ENCODE measurements around the gene LRCH2. TPM values are rescaled to one million over a fixed set of nuclear protein-coding genes. Genes with fewer than 3 reads are reported as not detected.
"Not testable (repeated sequence)": the region's sequence is repeated elsewhere in the genome, so short reads cannot be mapped to it uniquely, and the experiment has no call there.

Gene LRCH2
- not detected in 2 replicates for total RNA-seq (2014; rRNA removed)
- polyA plus RNA-seq (2012), result not detected

GRCh38 chrX:115233497-115234455 lies at the start of gene LRCH2:
TSS of gene LRCH2 (minus strand) at chrX:115234096. CDS start at chrX:115234041, 55 bp downstream.
- no peak for DNase-seq (ENCODE audit: low read depth)

- DNase-seq (ENCODE audit: low read depth), result no peak
These were observed 35.3 kb upstream of the LRCH2 start for GRCh38 chrX:115269051-115269683.

- no peak for DNase-seq (ENCODE audit: low read depth)
These were observed 34.5 kb upstream of the LRCH2 start for GRCh38 chrX:115268421-115268820.

GRCh38 chrX:115266300-115266699 lies 32.4 kb upstream of the LRCH2 start:
- no peak for DNase-seq (ENCODE audit: low read depth)

- DNase-seq (ENCODE audit: low read depth), result no peak
These were observed 30.1 kb upstream of the LRCH2 start for GRCh38 chrX:115264009-115264408.

- DNase-seq (ENCODE audit: low read depth), result no peak
These were observed 27.3 kb upstream of the LRCH2 start for GRCh38 chrX:115261148-115261547.

GRCh38 chrX:115260330-115260729 lies 26.4 kb upstream of the LRCH2 start:
- DNase-seq (ENCODE audit: low read depth), result no peak

- DNase-seq (ENCODE audit: low read depth), result no peak
These were observed 25.5 kb upstream of the LRCH2 start for GRCh38 chrX:115259238-115259875.

GRCh38 chrX:115257711-115258110 lies 23.8 kb upstream of the LRCH2 start:
- no peak for DNase-seq (ENCODE audit: low read depth)

- DNase-seq (ENCODE audit: low read depth), result no peak
These were observed 21.1 kb upstream of the LRCH2 start for GRCh38 chrX:115255003-115255402.

- DNase-seq (ENCODE audit: low read depth), result no peak
These were observed 17.8 kb upstream of the LRCH2 start for GRCh38 chrX:115251458-115252233.

GRCh38 chrX:115237056-115237455 lies 3.2 kb upstream of the LRCH2 start:
- no peak for DNase-seq (ENCODE audit: low read depth)

- no peak for DNase-seq (ENCODE audit: low read depth)
These were observed 2.7 kb upstream of the LRCH2 start for GRCh38 chrX:115236560-115236959.

- DNase-seq (ENCODE audit: low read depth), result no peak
These were observed 565 bp upstream of the LRCH2 start for GRCh38 chrX:115234461-115234860.

- no peak for DNase-seq (ENCODE audit: low read depth)
These were observed 881 bp downstream of the LRCH2 start for GRCh38 chrX:115232933-115233496.

GRCh38 chrX:115229337-115230003 lies 4.4 kb downstream of the LRCH2 start:
- DNase-seq (ENCODE audit: low read depth), result no peak

- DNase-seq (ENCODE audit: low read depth), result no peak
These were observed 7.0 kb downstream of the LRCH2 start for GRCh38 chrX:115226929-115227328.

GRCh38 chrX:115217346-115217745 lies 16.6 kb downstream of the LRCH2 start:
- not testable (repeated sequence) for DNase-seq (ENCODE audit: low read depth)

- DNase-seq (ENCODE audit: low read depth), result no peak
These were observed 19.3 kb downstream of the LRCH2 start for GRCh38 chrX:115214605-115215004.

GRCh38 chrX:115214151-115214550 lies 19.7 kb downstream of the LRCH2 start:
- no peak for DNase-seq (ENCODE audit: low read depth)

Measured in LHCN-M2 (cell line).